ENCODE data around the gene POC1A. TPM values are rescaled to one million over a fixed set of nuclear protein-coding genes. Genes with fewer than 3 reads are reported as not detected.
A peak's percentile ranks its signal among the peaks of the same experiment; 100 is the strongest.

Gene POC1A
- total and polyA plus RNA-seq, 2 donors (not counting 1 experiment from before 2014, with no cell fraction given) = 1.7 to 2.8 TPM

- no CpG with 5 or more reads among the region's 1 CpG for WGBS (ENCODE audit: insufficient coverage)
- no peak overlapping the region for H2AFZ ChIP-seq (ENCODE audit: insufficient read depth, low read depth, low read length, poor library complexity, severe bottlenecking)
- no peaks in the 10 kb centered on the region for H3K79me2 ChIP-seq (ENCODE audit: control insufficient read depth, insufficient read depth, low read length)
- peaks cover 9% of the 10 kb centered on the region for H3K4me1 Mint-ChIP-seq
- no peaks in the 10 kb centered on the region for H3K27me3 ChIP-seq (replicated peaks in 1 of 4; ENCODE audit: control extremely low read depth in 1 of 4, control insufficient read depth in 3 of 4, insufficient read depth in 4 of 4, low read length in 3 of 4)
- no peak overlapping the region for H3K4me3 ChIP-seq (ENCODE audit: control extremely low read depth in 1 of 5, extremely low read depth in 1 of 5, insufficient read depth in 1 of 5, low read depth in 2 of 5, low read length in 4 of 5)
- DNase-seq = no peak
- ChIA-PET POLR2A (no interaction called here), CTCF (interaction anchor here (1.4 kb wide), 1 partner anchor 158 kb away, joined by 3 read pairs; no protein-coding TSS in a partner anchor)
- no peak overlapping the region for H3K9ac ChIP-seq (ENCODE audit: low read length)
- H3K27me3 Mint-ChIP-seq = no peaks in the 10 kb centered on the region
- H3K9me3 Mint-ChIP-seq (ENCODE audit: insufficient read depth) = no peaks in the 10 kb centered on the region
- intact Hi-C loops (cut with micrococcal nuclease) = no loop called here
- H3K9me3 ChIP-seq (ENCODE audit: control extremely low read depth in 1 of 3, control insufficient read depth in 2 of 3, insufficient read depth in 1 of 3, low read length in 2 of 3) = peaks cover 0 to 3% (median 0%) of the 10 kb centered on the region in 3 donors
- no peaks in the 10 kb centered on the region for H3K36me3 ChIP-seq (replicated peaks in 1 of 2; ENCODE audit: control extremely low read depth in 1 of 2, control insufficient read depth in 1 of 2, extremely low read depth in 1 of 2, insufficient read depth in 2 of 2, low read length in 1 of 2)
- no peak for TF ChIP-seq CTCF (IDR thresholded peaks at IDR 0.05)
- TF ChIP-seq EZH2 (IDR thresholded peaks at IDR 0.05; ENCODE audit: borderline replicate concordance, insufficient read depth, low read depth, low read length, poor library complexity, severe bottlenecking) = no peak
- no peak overlapping the region for H3K27ac ChIP-seq (ENCODE audit: low read length in 2 of 2)
- no peak overlapping the region for H3K27ac Mint-ChIP-seq
- H3K4me3 Mint-ChIP-seq = no peak overlapping the region
- H3K4me1 ChIP-seq (ENCODE audit: control insufficient read depth in 2 of 2, insufficient read depth in 2 of 2, low read length in 2 of 2) = peaks cover 0 to 5% of the 10 kb centered on the region in 2 donors
- H4K20me1 ChIP-seq (ENCODE audit: control insufficient read depth, insufficient read depth, low read length, poor library complexity, severe bottlenecking) = no peaks in the 10 kb centered on the region
- ATAC-seq (ENCODE audit: low read depth) = no peak
- H3K4me2 ChIP-seq (replicated peaks; ENCODE audit: low read depth, low read length, poor library complexity, severe bottlenecking) = no peak overlapping the region
These were observed 5.3 kb upstream of the POC1A start for GRCh38 chr3:52159503-52159902.

- DNase-seq = no peak
- Histone ChIP-seq H2AFZ (ENCODE audit: insufficient read depth, low read depth, low read length, poor library complexity, severe bottlenecking) (peak overlapping the region; percentile 22), H3K79me2 (ENCODE audit: control insufficient read depth, insufficient read depth, low read length) (no peaks in the 10 kb centered on the region), H3K4me1 (ENCODE audit: control insufficient read depth in 2 of 2, insufficient read depth in 2 of 2, low read length in 2 of 2) (peaks cover 4 to 15% of the 10 kb centered on the region in 2 donors), H4K20me1 (ENCODE audit: control insufficient read depth, insufficient read depth, low read length, poor library complexity, severe bottlenecking) (no peaks in the 10 kb centered on the region), H3K27ac (ENCODE audit: low read length in 2 of 2) (no peak overlapping the region), H3K4me2 (replicated peaks; ENCODE audit: low read depth, low read length, poor library complexity, severe bottlenecking) (no peak overlapping the region), H3K9me3 (ENCODE audit: control extremely low read depth in 1 of 3, control insufficient read depth in 2 of 3, insufficient read depth in 1 of 3, low read length in 2 of 3) (no peaks in the 10 kb centered on the region), H3K9ac (ENCODE audit: low read length) (no peak overlapping the region), H3K36me3 (replicated peaks in 1 of 2; ENCODE audit: control extremely low read depth in 1 of 2, control insufficient read depth in 1 of 2, extremely low read depth in 1 of 2, insufficient read depth in 2 of 2, low read length in 1 of 2) (no peaks in the 10 kb centered on the region), H3K4me3 (ENCODE audit: control extremely low read depth in 1 of 5, extremely low read depth in 1 of 5, insufficient read depth in 1 of 5, low read depth in 2 of 5, low read length in 4 of 5) (no peak overlapping the region), H3K27me3 (replicated peaks in 1 of 4; ENCODE audit: control extremely low read depth in 1 of 4, control insufficient read depth in 3 of 4, insufficient read depth in 4 of 4, low read length in 3 of 4) (no peaks in the 10 kb centered on the region)
- 97% methylated on average over 3 of the region's 4 CpGs for WGBS (ENCODE audit: insufficient coverage)
- peak overlapping the region; percentile 70 for H3K4me3 Mint-ChIP-seq
- intact Hi-C loops (cut with micrococcal nuclease) = no loop called here
- no peak for TF ChIP-seq CTCF (IDR thresholded peaks at IDR 0.05)
- TF ChIP-seq EZH2 (IDR thresholded peaks at IDR 0.05; ENCODE audit: borderline replicate concordance, insufficient read depth, low read depth, low read length, poor library complexity, severe bottlenecking) = no peak
- POLR2A ChIA-PET = no interaction called here
- no peaks in the 10 kb centered on the region for H3K9me3 Mint-ChIP-seq (ENCODE audit: insufficient read depth)
- H3K27me3 Mint-ChIP-seq = no peaks in the 10 kb centered on the region
- peaks cover 14% of the 10 kb centered on the region for H3K4me1 Mint-ChIP-seq
- CTCF ChIA-PET = no interaction called here
- ATAC-seq (ENCODE audit: low read depth) = no peak
- H3K27ac Mint-ChIP-seq = no peak overlapping the region
These were observed 1.7 kb upstream of the POC1A start for GRCh38 chr3:52155912-52156311.
